NCI-H2029 (cell line): ENCODE results near the gene DDAH2.

ENCODE experiments used
- DNase-seq: peaks from one replicate; lab custom pipeline; 2025; lab: John Stamatoyannopoulos, UW

DDAH2 gene

GRCh38 chr6:31761343-31761742 lies 32.2 kb upstream of the DDAH2 start:
- no peak for DNase-seq

GRCh38 chr6:31760790-31761189 lies 31.7 kb upstream of the DDAH2 start:
- DNase-seq: no peak

GRCh38 chr6:31758281-31758680 lies 29.2 kb upstream of the DDAH2 start:
- DNase-seq: no peak

GRCh38 chr6:31752739-31753319 lies 23.7 kb upstream of the DDAH2 start:
- DNase-seq: no peak

DNA sequence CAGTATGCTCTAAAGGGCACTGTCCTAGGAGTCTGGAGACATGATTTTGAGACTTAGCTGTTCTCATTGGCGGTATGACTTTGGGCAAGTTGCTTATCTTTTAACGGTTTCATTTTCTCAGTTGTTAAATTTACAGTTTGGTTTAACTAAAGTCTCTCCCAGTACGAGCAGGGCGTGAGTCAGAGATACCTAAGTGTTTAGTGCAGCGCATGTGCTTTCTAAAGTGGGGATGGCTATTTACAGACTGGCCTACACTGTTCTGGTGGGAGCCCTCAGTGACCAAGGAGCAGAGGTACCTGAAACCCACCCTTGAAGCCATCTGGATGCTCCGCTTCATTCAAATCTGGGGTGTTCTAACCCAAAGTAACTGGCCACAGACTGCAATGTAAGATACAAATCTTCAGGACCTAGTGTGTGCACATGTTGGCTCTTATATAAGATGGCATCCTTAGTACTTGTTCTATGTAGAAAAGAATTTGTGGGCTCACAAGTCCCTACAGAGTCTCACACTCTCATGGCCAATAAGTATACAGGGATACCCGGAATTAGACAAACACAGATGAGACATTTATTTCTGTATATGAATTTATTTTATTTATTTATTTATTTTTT lies 21.4 kb upstream of the DDAH2 start:
- DNase-seq: no peak

DNA sequence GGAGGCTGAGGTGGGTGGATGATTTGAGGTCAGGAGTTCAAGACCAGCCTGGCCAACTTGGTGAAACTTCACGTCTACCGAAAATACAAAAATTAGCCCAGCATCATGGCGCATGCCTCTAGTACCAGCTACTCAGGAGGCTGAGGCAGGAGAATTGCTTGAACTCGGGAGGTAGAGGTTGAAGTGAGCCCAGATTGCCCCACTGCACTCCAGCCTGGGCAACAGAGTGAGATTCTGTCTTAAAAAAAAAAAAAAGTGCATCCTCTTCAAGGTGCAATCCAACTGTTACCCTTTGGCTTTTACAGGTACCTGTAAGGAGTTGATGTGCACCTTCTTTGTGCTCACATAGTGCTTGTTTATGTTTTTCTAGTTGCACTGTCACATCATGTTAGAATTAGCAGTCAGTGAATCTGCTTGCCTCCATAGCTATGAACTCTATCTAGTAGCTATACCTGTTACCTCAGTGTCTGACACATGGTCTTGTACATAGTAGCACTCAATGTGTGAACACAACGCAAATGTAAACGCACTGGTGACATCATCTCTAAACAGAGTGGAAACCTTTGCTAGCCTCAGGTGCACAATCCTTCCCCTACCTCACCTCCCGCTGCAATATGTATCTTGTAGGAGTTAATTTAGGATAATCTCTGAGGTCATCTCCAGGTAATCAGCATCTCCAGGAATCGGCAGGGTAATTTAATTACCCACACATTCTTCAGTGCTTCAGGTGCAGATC lies 20.4 kb upstream of the DDAH2 start:
- DNase-seq: peak; percentile 7

DNA sequence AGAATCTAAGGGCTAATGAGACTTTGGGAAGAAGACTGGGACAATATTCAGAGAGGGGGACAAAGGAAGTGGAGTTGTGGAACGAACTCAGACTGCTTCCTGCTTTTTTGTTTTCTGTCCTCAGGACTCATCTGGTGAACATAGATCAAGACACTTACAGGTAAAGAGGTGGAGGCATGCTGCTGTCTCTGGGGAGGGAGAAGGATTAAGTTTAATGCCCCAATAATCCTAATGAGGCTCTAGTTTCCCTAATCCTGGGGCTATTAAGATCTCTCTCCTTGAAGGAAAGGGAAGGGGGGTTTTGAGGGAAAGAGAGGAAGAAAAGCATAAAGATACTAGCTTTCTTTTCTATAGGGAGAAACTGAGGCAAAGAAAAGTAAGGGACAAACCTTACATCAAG lies 15.3 kb upstream of the DDAH2 start:
- no peak for DNase-seq

DNA sequence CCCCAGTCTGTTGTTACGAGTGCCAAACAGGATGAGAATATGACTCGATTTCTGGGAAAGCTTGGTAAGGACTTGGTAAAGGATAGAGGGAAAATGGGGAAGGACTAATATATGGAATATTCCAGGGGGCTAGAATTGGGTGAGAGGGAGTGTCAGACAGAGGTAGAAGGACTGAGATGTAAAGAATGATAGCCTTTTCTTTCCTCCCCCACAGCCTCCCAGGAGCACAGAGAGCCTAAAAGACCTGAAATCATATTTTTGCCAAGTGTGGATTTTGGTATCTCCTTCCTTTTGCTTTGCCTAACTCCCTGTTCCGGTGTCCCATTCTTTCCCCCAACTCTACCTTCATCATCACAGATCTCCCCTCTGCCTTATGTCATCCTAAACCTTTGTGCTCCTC lies 13.8 kb upstream of the DDAH2 start:
- DNase-seq: no peak

DNA sequence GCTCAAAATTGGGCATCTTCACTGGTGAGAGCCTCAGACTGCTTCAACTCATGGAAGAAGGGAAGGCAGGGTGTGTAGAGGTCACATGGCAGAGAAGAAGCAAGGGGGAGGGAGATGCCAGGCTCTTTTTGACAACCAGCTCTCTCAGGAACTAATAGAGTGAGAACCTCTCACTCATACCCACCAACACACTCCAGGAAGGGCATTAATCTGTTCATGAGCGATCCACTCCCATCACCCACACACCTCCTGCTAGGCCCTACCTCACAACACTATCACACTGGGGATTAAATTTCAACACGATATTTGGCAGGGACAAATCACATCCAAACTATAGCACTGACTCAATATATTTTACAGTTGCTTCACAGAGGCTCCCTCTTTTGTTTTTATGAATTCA lies 12.7 kb upstream of the DDAH2 start:
- no peak for DNase-seq

DNA sequence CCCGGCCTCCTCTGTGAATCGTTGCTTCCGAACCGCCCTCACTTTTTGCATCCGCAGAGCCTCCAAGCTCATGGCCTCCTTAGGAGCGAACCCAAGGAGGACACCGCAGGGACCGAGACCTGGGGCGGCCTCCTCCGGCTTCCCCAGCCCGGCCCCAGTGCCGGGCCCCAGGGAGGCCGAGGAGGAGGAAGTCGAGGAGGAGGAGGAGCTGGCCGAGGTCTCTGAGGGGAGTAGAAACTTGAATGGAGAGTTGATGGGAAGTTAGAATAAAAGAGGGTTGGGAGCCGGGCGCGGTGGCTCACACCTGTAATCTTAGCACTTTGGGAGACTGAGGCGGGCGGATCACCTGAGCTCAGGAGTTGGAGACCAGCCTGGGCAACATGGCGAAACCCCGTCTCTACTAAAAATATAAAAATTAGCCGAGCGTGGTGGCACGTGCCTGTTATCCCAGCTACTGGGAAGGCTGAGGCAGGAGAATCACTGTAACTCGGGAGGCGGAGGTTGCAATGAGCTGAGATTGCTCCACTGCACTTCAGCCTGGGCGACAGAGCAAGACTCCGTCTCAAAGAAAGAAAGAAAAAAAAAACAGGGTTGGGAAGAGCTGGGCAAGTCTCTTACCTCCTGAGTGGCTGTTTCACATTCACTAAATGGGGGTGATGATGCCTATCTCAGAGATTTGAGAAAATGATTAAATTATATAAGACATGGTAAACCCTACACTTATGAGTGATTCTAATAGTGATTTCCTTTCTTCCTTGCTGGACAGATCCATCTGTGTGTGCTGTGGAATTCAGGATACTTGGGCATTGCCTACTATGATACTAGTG lies 11.5 kb upstream of the DDAH2 start:
- no peak for DNase-seq

- peak; percentile 99 for DNase-seq
These were observed 10.7 kb upstream of the DDAH2 start, which contains the start of gene MSH5 for GRCh38 chr6:31739639-31740396. MSH5 (plus strand) TSS chr6:31740005; CDS start chr6:31740467, 462 bp downstream.

DNA sequence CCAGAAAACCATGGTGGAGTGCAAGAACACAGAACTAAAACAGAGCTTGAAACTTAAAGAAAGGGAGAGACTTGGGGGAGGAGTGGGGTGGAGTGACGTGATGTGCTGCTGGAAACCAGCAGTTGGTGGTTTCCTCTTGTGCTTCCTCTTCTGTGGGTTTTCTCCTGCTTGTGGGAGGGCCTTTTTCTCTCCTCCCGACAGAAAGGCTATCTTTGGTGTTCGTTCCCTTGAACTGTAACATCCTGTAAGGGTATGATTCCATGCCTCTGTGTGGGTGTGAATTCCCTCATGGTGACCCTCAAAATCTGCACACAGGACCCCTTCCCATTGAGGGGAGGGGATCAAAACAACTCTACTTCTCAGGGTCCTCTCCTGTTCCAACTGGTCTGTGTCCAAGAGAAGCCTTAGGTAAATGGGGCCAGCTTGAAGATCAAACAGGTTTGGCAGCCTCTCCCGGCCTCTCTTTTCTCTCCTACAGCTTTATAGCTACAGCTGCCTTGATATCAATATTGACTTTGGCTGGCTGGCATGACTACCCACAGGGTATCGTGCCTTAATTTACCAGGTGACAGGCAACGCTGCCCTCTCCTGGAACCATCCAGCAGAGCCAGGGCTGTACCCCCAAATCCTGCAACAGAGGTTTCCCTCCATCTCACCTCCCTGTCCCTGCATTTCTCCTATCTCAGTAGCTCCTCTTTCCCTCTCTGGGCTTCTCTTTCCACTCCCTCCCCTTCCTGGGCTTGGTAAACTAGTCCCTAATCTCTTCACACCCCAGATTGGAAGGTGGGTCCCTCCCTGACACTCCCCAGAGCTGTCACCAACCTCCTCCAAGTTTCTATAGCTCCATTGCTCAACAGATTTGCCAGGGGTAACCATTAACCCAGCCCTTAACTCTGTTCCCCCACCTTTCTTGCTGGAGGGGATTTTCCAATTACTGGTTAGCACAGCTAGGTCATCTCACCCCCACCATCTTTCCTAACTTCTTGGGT lies 9.2 kb upstream of the DDAH2 start:
- DNase-seq: peak; percentile 96

DNA sequence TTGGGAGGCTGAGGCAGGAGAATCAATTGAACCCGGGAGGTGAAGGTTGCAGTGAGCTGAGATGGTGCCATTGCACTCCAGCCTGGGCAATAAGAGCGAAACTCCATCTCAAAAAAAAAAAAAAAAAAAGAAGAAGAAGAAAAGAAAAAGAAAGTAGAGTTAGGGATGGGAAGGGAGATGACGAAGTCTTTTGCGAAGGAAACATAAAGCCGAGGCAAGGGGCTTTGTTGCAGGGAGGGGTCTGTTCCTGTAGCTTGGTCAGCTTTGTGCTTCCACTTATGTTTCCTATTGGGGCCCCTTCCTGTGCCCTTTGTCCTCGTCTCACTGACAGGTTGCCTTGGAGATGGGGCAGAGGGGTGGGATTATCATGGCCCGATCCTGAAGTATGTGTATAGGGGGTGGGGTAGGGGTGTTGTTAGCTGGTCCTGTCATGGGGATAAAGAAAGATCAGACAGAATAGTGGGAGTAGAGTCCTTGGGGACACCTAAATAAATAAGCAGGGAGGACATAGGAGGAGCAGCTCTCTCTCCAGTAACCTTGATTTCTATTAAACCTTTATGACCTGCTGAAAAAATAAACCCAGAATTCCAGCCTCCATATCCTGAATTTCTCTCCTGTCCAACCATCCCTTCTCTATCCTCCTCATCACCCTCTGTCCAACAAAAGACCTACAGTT lies 8.4 kb upstream of the DDAH2 start:
- DNase-seq: peak; percentile 51

DNA sequence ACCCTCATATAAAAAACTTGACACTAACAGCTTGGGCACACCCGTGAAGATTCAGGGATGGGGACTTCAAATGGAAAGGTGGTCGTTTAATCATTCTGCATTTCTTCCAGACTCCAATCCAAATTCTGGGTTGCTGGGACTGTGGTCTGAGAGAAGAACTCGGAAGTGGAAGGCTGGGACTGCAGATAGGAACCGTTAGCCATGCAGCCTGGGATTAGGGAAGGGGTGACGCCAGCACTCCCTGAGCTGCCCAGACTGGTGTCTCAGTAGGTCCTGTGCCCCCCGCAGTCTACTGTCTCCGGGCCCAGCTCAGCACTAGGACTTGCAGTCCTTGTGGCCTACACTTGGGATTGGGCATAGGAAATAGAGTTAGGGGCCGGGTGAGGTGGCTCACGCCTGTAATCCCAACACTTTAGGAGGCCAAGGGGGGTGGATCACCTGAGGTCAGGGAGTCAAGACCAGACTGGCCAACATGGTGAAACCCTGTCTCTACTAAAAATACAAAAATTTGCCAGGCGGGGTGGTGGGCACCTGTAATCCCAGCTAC lies 7.7 kb upstream of the DDAH2 start:
- no peak for DNase-seq

- DNase-seq: peak; percentile 76
These were observed 7.1 kb upstream of the DDAH2 start, which contains the start of gene CLIC1 for GRCh38 chr6:31736021-31736767. CLIC1 (minus strand) TSS chr6:31736530; CDS start chr6:31736300, 230 bp downstream.

DNA sequence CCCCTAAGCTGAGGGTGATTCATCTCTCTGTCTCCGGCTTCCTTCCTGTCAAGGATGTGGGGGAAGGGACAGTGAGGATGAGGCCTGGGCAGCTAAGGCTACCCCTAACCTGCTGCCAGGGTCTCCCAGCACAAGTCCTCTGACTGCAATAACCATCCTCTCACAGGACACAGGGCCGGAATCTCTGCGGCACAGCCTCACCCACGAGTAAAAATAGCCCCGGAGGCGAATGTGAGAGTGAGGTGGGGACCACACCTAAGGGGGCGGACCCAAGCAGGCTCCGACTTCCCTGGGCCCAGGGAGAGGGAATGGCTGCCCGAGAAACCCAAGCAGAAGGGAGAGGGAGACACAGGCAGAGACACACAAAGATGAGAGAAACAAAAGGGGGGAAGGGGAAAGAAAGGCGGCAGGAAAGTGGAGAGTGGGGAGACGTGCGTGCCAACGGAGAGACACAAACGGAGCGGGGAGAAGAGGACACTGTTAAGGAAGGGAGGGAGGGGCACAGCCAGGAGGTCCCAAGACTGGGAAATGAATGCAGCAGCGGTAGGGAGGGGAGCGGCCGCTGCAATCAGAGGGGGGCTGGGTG lies 5.8 kb upstream of the DDAH2 start:
- peak; percentile 18 for DNase-seq

DNA sequence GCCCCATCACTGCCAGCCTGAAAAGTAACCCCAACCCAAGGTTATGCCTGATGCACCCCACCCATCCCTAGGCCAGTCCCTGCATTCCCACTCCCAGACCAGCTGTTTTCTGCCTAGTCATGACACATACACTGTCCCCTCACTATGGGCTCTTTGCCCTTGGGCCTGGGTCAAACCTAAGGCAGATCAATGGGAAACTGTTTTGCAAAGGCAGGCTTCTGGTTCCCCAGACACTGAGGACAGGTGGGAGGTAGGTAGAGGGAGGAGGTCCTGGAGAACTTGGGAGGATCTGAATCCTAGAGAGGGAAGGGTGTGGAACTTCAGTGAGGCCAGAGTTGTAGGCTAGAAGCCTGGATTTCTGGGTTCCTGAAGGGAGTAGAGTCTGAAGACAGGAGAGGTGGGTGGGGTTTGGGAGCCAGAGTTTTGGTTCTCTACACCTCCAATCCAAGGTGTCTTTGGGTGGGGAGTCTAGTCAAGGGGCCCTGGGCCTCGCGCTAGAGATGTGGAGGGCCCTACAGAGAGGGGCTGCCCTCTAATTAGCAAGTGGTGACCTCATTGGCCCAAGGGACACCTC lies 5.2 kb upstream of the DDAH2 start:
- no peak for DNase-seq

GRCh38 chr6:31733734-31734133 lies 4.6 kb upstream of the DDAH2 start:
- no peak for DNase-seq
